Mesendoderm (in vitro differentiated cells): ENCODE measurements around the gene ANKMY1.

ENCODE experiments used
- DNase-seq: peaks from one replicate; pipeline ENCODE4 v3.0.0; 2013
- H2AK5ac ChIP-seq: 2 replicates; pipeline ENCODE4 v1.6.1; 2013; ENCODE audit warnings: low read length, inconsistent platforms
- H2BK120ac ChIP-seq: 2 replicates; pipeline ENCODE4 v1.6.1; 2013; ENCODE audit warnings: low read depth, mild to moderate bottlenecking, low read length, moderate library complexity, mixed read lengths
- H2BK15ac ChIP-seq: replicated peaks from 2 replicates; pipeline ENCODE4 v1.6.1; 2013; ENCODE audit warnings: low read depth, mild to moderate bottlenecking, moderate library complexity
- H2BK5ac ChIP-seq: 2 replicates; pipeline ENCODE4 v1.6.1; 2013; ENCODE audit warnings: low read length, inconsistent platforms
- H3K18ac ChIP-seq: 2 replicates; pipeline ENCODE4 v1.6.1; 2013; ENCODE audit warnings: mild to moderate bottlenecking, low read length, mixed read lengths
- H3K23ac ChIP-seq: one replicate; pipeline ENCODE4 v1.6.1; 2013; ENCODE audit warnings: low read length
- H3K27ac ChIP-seq: 2 replicates; pipeline ENCODE4 v1.5.1; 2013; ENCODE audit warnings: low read depth, mild to moderate bottlenecking, inconsistent platforms, low read length, moderate library complexity
- H3K27me3 ChIP-seq: 2 replicates; pipeline ENCODE4 v1.6.1; 2013; ENCODE audit warnings: low read length, control low read depth, mild to moderate bottlenecking, inconsistent platforms; ENCODE audit not compliant: insufficient read depth, poor library complexity
- H3K36me3 ChIP-seq: 2 replicates; pipeline ENCODE4 v1.6.1; 2013; ENCODE audit warnings: low read length, inconsistent platforms; ENCODE audit not compliant: control insufficient read depth, insufficient read depth
- H3K4ac ChIP-seq: one replicate; pipeline ENCODE4 v1.6.1; 2013; ENCODE audit warnings: low read depth, mild to moderate bottlenecking, low read length, moderate library complexity
- H3K4me1 ChIP-seq: 2 replicates; pipeline ENCODE4 v1.6.1; 2013; ENCODE audit warnings: low read depth, low read length, inconsistent platforms; ENCODE audit not compliant: control insufficient read depth
- H3K4me2 ChIP-seq: 2 replicates; pipeline ENCODE4 v1.6.1; 2013; ENCODE audit warnings: low read length
- H3K4me3 ChIP-seq: 2 replicates; pipeline ENCODE4 v1.5.1; 2013; ENCODE audit warnings: mild to moderate bottlenecking, low read length
- H3K56ac ChIP-seq: one replicate; pipeline ENCODE4 v1.6.1; 2013; ENCODE audit warnings: low read length
- H3K79me1 ChIP-seq: 2 replicates; pipeline ENCODE4 v1.6.1; 2013; ENCODE audit warnings: low read length, inconsistent platforms
- H3K79me2 ChIP-seq: 2 replicates; pipeline ENCODE4 v1.6.1; 2013; ENCODE audit warnings: mild to moderate bottlenecking, low read length; ENCODE audit not compliant: control insufficient read depth, insufficient read depth
- H3K9ac ChIP-seq: 2 replicates; pipeline ENCODE4 v1.6.1; 2013; ENCODE audit warnings: low read length, inconsistent platforms
- H4K5ac ChIP-seq: one replicate; pipeline ENCODE4 v1.6.1; 2013; ENCODE audit warnings: low read length
- H4K8ac ChIP-seq: one replicate; pipeline ENCODE4 v1.6.1; 2013; ENCODE audit warnings: low read depth, mild to moderate bottlenecking, control low read depth, low read length, moderate library complexity
- WGBS: extraction: QIAGEN DNeasy Blood & Tissue Kit; methylation state at CpG from one replicate; pipeline ENCODE4 v1.1.7; 2013; ENCODE audit warnings: low lambda C conversion rate, missing lambda C conversion rate; ENCODE audit not compliant: insufficient coverage; ENCODE audit errors: extremely low coverage; 5-methylcytosine and 5-hydroxymethylcytosine counted together

Gene ANKMY1

GRCh38 chr2:240593026-240593702 lies 35.4 kb upstream of the ANKMY1 start:
- Histone ChIP-seq H3K79me1 (peaks cover 9% of the 10 kb centered on the region), H3K56ac (no peak overlapping the region), H3K79me2 (peaks cover 5% of the 10 kb centered on the region), H3K4me1 (no peaks in the 10 kb centered on the region), H3K27ac (no peak overlapping the region), H3K27me3 (no peaks in the 10 kb centered on the region), H3K4me3 (no peak overlapping the region), H4K8ac (no peak overlapping the region), H3K18ac (no peak overlapping the region), H2BK5ac (no peak overlapping the region), H4K5ac (no peak overlapping the region), H3K9ac (no peak overlapping the region), H3K4ac (no peak overlapping the region), H2AK5ac (no peak overlapping the region), H3K23ac (no peak overlapping the region), H3K4me2 (no peak overlapping the region), H2BK15ac (no peak overlapping the region), H2BK120ac (no peak overlapping the region), H3K36me3 (peaks cover 2% of the 10 kb centered on the region)
- WGBS, result no CpG with 5 or more reads among the region's 20 CpGs
- no peak for DNase-seq

- Histone ChIP-seq H3K23ac (no peak overlapping the region), H3K4me1 (peaks cover 7% of the 10 kb centered on the region), H2BK5ac (no peak overlapping the region), H4K5ac (no peak overlapping the region), H2AK5ac (no peak overlapping the region), H3K27ac (no peak overlapping the region), H3K79me2 (peaks cover 13% of the 10 kb centered on the region), H3K79me1 (peaks cover 15% of the 10 kb centered on the region), H3K18ac (no peak overlapping the region), H3K27me3 (no peaks in the 10 kb centered on the region), H2BK120ac (no peak overlapping the region), H3K36me3 (peaks cover 2% of the 10 kb centered on the region), H3K56ac (no peak overlapping the region), H2BK15ac (no peak overlapping the region), H3K4ac (no peak overlapping the region), H3K9ac (no peak overlapping the region), H3K4me2 (no peak overlapping the region), H3K4me3 (no peak overlapping the region), H4K8ac (no peak overlapping the region)
- WGBS, result no CpG with 5 or more reads among the region's 13 CpGs
- DNase-seq, result no peak
Measured at GRCh38 chr2:240591784-240592183, 34.0 kb upstream of the ANKMY1 start.

GRCh38 chr2:240591226-240591625 lies 33.4 kb upstream of the ANKMY1 start:
- H4K5ac ChIP-seq, result no peak overlapping the region
- H2BK120ac ChIP-seq, result no peak overlapping the region
- H3K27me3 ChIP-seq, result no peaks in the 10 kb centered on the region
- H4K8ac ChIP-seq, result no peak overlapping the region
- no peak for DNase-seq
- H3K56ac ChIP-seq, result no peak overlapping the region
- H2BK5ac ChIP-seq, result no peak overlapping the region
- H3K23ac ChIP-seq, result no peak overlapping the region
- no peak overlapping the region for H3K4ac ChIP-seq
- no peak overlapping the region for H2BK15ac ChIP-seq
- H3K79me2 ChIP-seq, result peaks cover 13% of the 10 kb centered on the region
- no peak overlapping the region for H3K4me2 ChIP-seq
- no peak overlapping the region for H3K9ac ChIP-seq
- no peak overlapping the region for H3K27ac ChIP-seq
- no peak overlapping the region for H3K18ac ChIP-seq
- peaks cover 15% of the 10 kb centered on the region for H3K79me1 ChIP-seq
- no CpG with 5 or more reads among the region's 6 CpGs for WGBS
- no peak overlapping the region for H3K4me3 ChIP-seq
- H3K36me3 ChIP-seq, result peaks cover 2% of the 10 kb centered on the region
- peaks cover 7% of the 10 kb centered on the region for H3K4me1 ChIP-seq
- no peak overlapping the region for H2AK5ac ChIP-seq

DNA sequence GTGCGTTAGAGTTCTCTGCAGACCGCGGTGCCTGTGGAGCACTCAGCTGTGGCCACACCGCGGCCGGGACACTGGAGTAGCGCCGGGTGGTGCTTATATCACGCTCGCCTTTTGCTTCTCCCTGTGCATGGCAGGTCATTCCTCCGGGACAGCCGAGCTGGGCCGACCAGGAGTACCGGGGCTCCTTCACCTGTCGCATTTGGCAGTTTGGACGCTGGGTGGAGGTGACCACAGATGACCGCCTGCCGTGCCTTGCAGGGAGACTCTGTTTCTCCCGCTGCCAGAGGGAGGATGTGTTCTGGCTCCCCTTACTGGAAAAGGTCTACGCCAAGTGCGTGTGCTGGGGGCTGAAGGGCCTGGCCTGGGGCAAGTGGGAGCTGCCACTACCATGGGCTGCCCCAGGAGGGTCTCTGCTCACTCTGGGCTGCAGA lies 32.9 kb upstream of the ANKMY1 start:
- Histone ChIP-seq H3K4me3 (no peak overlapping the region), H3K18ac (no peak overlapping the region), H3K4me2 (no peak overlapping the region), H3K27me3 (no peaks in the 10 kb centered on the region), H2BK15ac (no peak overlapping the region), H3K79me1 (peaks cover 15% of the 10 kb centered on the region), H4K8ac (no peak overlapping the region), H3K56ac (no peak overlapping the region), H3K4ac (no peak overlapping the region), H3K36me3 (no peaks in the 10 kb centered on the region), H3K79me2 (peaks cover 16% of the 10 kb centered on the region), H3K23ac (no peak overlapping the region), H2AK5ac (no peak overlapping the region), H2BK5ac (no peak overlapping the region), H3K27ac (no peak overlapping the region), H4K5ac (no peak overlapping the region), H3K9ac (no peak overlapping the region), H2BK120ac (no peak overlapping the region), H3K4me1 (peaks cover 7% of the 10 kb centered on the region)
- DNase-seq, result no peak
- WGBS, result no CpG with 5 or more reads among the region's 21 CpGs

GRCh38 chr2:240589850-240590525 lies 32.2 kb upstream of the ANKMY1 start:
- Histone ChIP-seq H2AK5ac (no peak overlapping the region), H3K4me1 (peaks cover 10% of the 10 kb centered on the region)
- no CpG with 5 or more reads among the region's 16 CpGs for WGBS

More at GRCh38 chr2:240589850-240590525, 32.2 kb upstream of the ANKMY1 start:
- DNase-seq, result no peak
- H3K4ac ChIP-seq, result no peak overlapping the region
- no peak overlapping the region for H3K18ac ChIP-seq
- H3K79me1 ChIP-seq, result peaks cover 21% of the 10 kb centered on the region
- no peak overlapping the region for H4K5ac ChIP-seq
- no peak overlapping the region for H3K56ac ChIP-seq
- H3K27me3 ChIP-seq, result no peaks in the 10 kb centered on the region
- no peak overlapping the region for H2BK15ac ChIP-seq
- no peak overlapping the region for H2BK120ac ChIP-seq
- H3K79me2 ChIP-seq, result peaks cover 23% of the 10 kb centered on the region
- H3K4me2 ChIP-seq, result no peak overlapping the region
- no peak overlapping the region for H4K8ac ChIP-seq
- no peak overlapping the region for H2BK5ac ChIP-seq
- no peak overlapping the region for H3K23ac ChIP-seq
- no peak overlapping the region for H3K9ac ChIP-seq
- H3K27ac ChIP-seq, result no peak overlapping the region
- no peaks in the 10 kb centered on the region for H3K36me3 ChIP-seq
- no peak overlapping the region for H3K4me3 ChIP-seq
